ENCODE results near the gene MEG3. TPM values are rescaled to one million over a fixed set of nuclear protein-coding genes. Genes with fewer than 3 reads are reported as not detected.

Gene MEG3
- total and polyA plus RNA-seq, 2 of the 4 experiments (the other 2 are of a cell fraction) = 31.5 to 556 TPM

DNA sequence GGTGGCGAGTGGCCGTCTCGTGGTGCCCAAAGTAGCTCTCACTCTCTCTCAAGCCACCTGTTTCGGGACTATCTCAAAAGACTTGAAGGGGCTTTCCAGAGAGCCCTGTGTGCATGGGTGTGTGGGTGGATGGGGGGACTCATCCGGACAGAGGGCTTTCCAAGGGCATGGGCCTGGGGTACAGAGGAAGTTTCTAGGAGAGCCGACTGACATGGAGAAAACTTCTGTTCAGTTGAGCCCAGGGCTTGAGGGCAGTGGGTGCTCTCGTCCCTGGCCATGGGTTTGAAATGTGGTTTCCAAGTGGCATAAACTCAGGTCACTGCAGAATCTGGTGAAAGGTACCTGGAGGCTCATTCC is 47.4 kb upstream of the MEG3 start:
- DNase-seq (no peak), ATAC-seq (ENCODE audit: low read depth) (no peak)
- Histone ChIP-seq H3K4ac (ENCODE audit: low read depth, low read length) (no peak overlapping the region), H4K91ac (ENCODE audit: insufficient read depth, low read depth, low read length) (no peak overlapping the region), H4K8ac (ENCODE audit: low read depth in 2 of 2, low read length in 2 of 2) (no peak overlapping the region), H2AK9ac (replicated peaks; ENCODE audit: low read depth, low read length, poor library complexity) (no peak overlapping the region), H3K56ac (ENCODE audit: extremely low read depth, insufficient read depth, low read length) (no peak overlapping the region), H3K4me2 (ENCODE audit: low read depth, low read length) (no peak overlapping the region), H3K27ac (ENCODE audit: insufficient read depth, low read length) (no peak overlapping the region), H3K9me1 (ENCODE audit: insufficient read depth, low read length) (no peaks in the 10 kb centered on the region), H2BK20ac (ENCODE audit: low read depth, low read length) (no peak overlapping the region), H3K9me3 (ENCODE audit: control insufficient read depth, insufficient read depth, low read length) (no peaks in the 10 kb centered on the region), H3K36me3 (ENCODE audit: control insufficient read depth, insufficient read depth, low read length) (no peaks in the 10 kb centered on the region), H4K20me1 (ENCODE audit: insufficient read depth, low read length) (no peaks in the 10 kb centered on the region), H2BK5ac (ENCODE audit: low read depth, low read length, poor library complexity, severe bottlenecking) (no peak overlapping the region), H4K5ac (ENCODE audit: low read depth, low read length) (no peak overlapping the region), H2BK15ac (ENCODE audit: low read depth, low read length) (no peak overlapping the region), H2AFZ (replicated peaks; ENCODE audit: low read length, poor library complexity) (no peak overlapping the region), H3K79me1 (ENCODE audit: low read depth in 1 of 2, low read length in 2 of 2) (no peaks in the 10 kb centered on the region), H3K4me3 (ENCODE audit: insufficient read depth, low read depth, low read length) (no peak overlapping the region), H2BK120ac (ENCODE audit: low read depth, low read length) (no peak overlapping the region), H3K14ac (replicated peaks; ENCODE audit: low read depth, low read length) (no peak overlapping the region), H3K9ac (ENCODE audit: low read depth, low read length) (no peak overlapping the region), H3K27me3 (ENCODE audit: control insufficient read depth, insufficient read depth, low read length) (peaks cover 34% of the 10 kb centered on the region), H2AK5ac (ENCODE audit: low read depth, low read length) (no peak overlapping the region), H3K18ac (ENCODE audit: low read depth, low read length) (no peak overlapping the region), H3K23ac (ENCODE audit: low read depth, low read length) (no peak overlapping the region), H3K4me1 (ENCODE audit: control insufficient read depth, insufficient read depth, low read length) (peaks cover 9% of the 10 kb centered on the region; the same call in 1 of the 2 replicates)
- POLR2A ChIA-PET (ENCODE audit: unreplicated experiment) = no interaction called here
- intact Hi-C loops (cut with micrococcal nuclease) = no loop called here
- 83% methylated on average over 1 of the region's 7 CpGs; no CpG with 5 or more reads in 1 of the 2 experiments for WGBS, 2 experiments (ENCODE audit: extremely low coverage in 2 of 2, insufficient read length in 1 of 2)
- TF ChIP-seq, protein P1, sequence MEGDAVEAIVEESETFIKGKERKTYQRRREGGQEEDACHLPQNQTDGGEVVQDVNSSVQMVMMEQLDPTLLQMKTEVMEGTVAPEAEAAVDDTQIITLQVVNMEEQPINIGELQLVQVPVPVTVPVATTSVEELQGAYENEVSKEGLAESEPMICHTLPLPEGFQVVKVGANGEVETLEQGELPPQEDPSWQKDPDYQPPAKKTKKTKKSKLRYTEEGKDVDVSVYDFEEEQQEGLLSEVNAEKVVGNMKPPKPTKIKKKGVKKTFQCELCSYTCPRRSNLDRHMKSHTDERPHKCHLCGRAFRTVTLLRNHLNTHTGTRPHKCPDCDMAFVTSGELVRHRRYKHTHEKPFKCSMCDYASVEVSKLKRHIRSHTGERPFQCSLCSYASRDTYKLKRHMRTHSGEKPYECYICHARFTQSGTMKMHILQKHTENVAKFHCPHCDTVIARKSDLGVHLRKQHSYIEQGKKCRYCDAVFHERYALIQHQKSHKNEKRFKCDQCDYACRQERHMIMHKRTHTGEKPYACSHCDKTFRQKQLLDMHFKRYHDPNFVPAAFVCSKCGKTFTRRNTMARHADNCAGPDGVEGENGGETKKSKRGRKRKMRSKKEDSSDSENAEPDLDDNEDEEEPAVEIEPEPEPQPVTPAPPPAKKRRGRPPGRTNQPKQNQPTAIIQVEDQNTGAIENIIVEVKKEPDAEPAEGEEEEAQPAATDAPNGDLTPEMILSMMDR (conservative IDR thresholded peaks at IDR 0.05; ENCODE audit: low read depth, low read length) = no peak
- TF ChIP-seq USF2 (IDR thresholded peaks at IDR 0.05; ENCODE audit: low read depth, low read length) (no peak), MAZ (IDR thresholded peaks at IDR 0.05; ENCODE audit: borderline replicate concordance, low read depth, low read length) (no peak), POLR2A (IDR thresholded peaks at IDR 0.05; ENCODE audit: low read depth, low read length) (no peak), FOS (IDR thresholded peaks at IDR 0.05; ENCODE audit: low read depth, low read length) (no peak), BHLHE40 (IDR thresholded peaks at IDR 0.05; ENCODE audit: low read depth, low read length) (no peak), RAD21 (IDR thresholded peaks at IDR 0.05; ENCODE audit: low read length) (no peak)
- BruUV-seq (replicated peaks) = no TSS peak
- dilution Hi-C loops (cut with HindIII; ENCODE audit: low sequenced_read_pairs, unreplicated experiment) = no loop called here
- CTCF ChIA-PET = no interaction called here
- in situ Hi-C loops (cut with MboI; ENCODE audit: low sequenced_read_pairs) = no loop called here
